Measurements from ENCODE around the gene SNAPC1. TPM values are rescaled to one million over a fixed set of nuclear protein-coding genes. Genes with fewer than 3 reads are reported as not detected.
A peak's percentile ranks its signal among the peaks of the same experiment; 100 is the strongest.

SNAPC1 gene
- polyA plus RNA-seq, 3 donors: 2.1 to 3.2 (median 2.9) TPM

DNA sequence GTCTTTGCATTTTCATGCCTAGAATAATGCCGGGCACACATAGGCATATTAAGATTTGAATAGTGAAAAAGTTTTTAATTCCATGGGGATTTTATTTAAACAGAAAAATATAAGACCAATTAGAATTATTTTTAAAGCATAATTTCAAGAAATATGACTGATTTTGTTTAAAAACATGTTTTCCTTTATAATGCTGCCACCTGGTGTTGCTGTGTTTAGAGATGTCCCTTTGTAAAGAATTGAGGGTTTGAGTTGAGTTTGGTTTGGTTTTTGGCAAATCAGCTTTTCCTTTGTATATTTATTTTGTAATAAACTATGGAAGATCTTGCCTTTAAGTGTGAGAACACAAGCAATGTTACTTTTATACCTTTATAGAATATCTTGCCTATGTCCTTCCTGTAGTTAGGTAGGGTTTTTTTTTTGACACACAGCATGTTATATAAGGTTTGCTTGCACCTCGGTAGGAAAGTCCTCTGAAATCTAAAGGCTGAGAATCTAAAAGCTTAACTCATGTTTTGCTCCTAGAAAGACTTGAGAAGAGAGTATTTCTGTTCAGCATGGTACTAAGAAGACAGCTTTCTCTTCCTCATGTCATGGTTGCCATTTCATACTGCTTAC lies 31.4 kb upstream of the SNAPC1 start:
- Mint-ChIP-seq H3K27ac (peak overlapping the region in 2 of 7 donors; percentile 30 to 37), H3K9me3 (peaks cover 0 to under 1% (median 0%) of the 10 kb centered on the region in 7 donors), H3K4me1 (peaks cover 3% of the 10 kb centered on the region), H3K27me3 (ENCODE audit: low read depth in 3 of 3) (peaks cover 0 to 2% (median 0%) of the 10 kb centered on the region in 3 donors), H3K36me3 (peaks cover 95% of the 10 kb centered on the region in 2 donors), H3K4me3 (no peak overlapping the region)
- Histone ChIP-seq H3K4me2 (replicated peaks; ENCODE audit: extremely low read depth, low read length, poor library complexity, severe bottlenecking) (no peak overlapping the region), H3K27me3 (ENCODE audit: control insufficient read depth in 2 of 2, insufficient read depth in 2 of 2, low read length in 2 of 2) (no peaks in the 10 kb centered on the region), H3K4me1 (ENCODE audit: control insufficient read depth in 1 of 2, insufficient read depth in 2 of 2, low read length in 2 of 2) (no peaks in the 10 kb centered on the region), H4K20me1 (ENCODE audit: insufficient read depth, low read length) (peaks cover 91% of the 10 kb centered on the region), H3K9ac (ENCODE audit: insufficient read depth, low read length, poor library complexity, severe bottlenecking) (no peak overlapping the region), H2AFZ (ENCODE audit: insufficient read depth, low read depth, low read length, poor library complexity, severe bottlenecking) (no peak overlapping the region), H3K27ac (ENCODE audit: low read depth in 1 of 2, low read length in 2 of 2) (no peak overlapping the region), H3K79me2 (ENCODE audit: insufficient read depth, low read length) (peaks cover 3% of the 10 kb centered on the region), H3K9me3 (replicated peaks in 1 of 2; ENCODE audit: control insufficient read depth in 1 of 2, insufficient read depth in 1 of 2, low read length in 2 of 2) (no peaks in the 10 kb centered on the region), H3K36me3 (replicated peaks in 1 of 2; ENCODE audit: control insufficient read depth in 1 of 2, insufficient read depth in 2 of 2, low read length in 2 of 2) (peaks cover 83 to 100% of the 10 kb centered on the region in 2 donors), H3K4me3 (replicated peaks in 1 of 3; ENCODE audit: low read depth in 2 of 3, low read length in 3 of 3) (no peak overlapping the region)
- TF ChIP-seq, protein P1, sequence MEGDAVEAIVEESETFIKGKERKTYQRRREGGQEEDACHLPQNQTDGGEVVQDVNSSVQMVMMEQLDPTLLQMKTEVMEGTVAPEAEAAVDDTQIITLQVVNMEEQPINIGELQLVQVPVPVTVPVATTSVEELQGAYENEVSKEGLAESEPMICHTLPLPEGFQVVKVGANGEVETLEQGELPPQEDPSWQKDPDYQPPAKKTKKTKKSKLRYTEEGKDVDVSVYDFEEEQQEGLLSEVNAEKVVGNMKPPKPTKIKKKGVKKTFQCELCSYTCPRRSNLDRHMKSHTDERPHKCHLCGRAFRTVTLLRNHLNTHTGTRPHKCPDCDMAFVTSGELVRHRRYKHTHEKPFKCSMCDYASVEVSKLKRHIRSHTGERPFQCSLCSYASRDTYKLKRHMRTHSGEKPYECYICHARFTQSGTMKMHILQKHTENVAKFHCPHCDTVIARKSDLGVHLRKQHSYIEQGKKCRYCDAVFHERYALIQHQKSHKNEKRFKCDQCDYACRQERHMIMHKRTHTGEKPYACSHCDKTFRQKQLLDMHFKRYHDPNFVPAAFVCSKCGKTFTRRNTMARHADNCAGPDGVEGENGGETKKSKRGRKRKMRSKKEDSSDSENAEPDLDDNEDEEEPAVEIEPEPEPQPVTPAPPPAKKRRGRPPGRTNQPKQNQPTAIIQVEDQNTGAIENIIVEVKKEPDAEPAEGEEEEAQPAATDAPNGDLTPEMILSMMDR (IDR thresholded peaks at IDR 0.05): peak; percentile 47
- intact Hi-C loops (cut with micrococcal nuclease): no loop called here
- no CpG with 5 or more reads among the region's 2 CpGs for WGBS (ENCODE audit: insufficient coverage)
- no peak for DNase-seq

DNA sequence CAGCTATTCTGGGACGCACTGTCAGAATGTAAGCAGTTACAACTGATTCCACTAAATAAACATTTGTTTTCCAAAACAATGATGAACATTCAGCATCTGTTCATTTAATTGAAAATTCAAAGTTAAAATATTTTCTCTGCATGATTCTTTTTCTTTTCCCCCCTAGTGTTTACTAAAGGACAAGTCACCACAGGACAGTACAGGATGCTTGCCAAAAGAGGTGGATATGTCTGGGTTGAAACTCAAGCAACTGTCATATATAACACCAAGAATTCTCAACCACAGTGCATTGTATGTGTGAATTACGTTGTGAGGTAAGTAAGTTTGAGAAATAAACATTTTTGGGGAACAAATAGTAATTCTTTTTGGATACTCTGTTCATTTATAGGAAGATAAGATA lies 28.2 kb upstream of the SNAPC1 start:
- DNase-seq: no peak
- Histone ChIP-seq H3K27me3 (ENCODE audit: control insufficient read depth in 2 of 2, insufficient read depth in 2 of 2, low read length in 2 of 2) (no peaks in the 10 kb centered on the region), H4K20me1 (ENCODE audit: insufficient read depth, low read length) (peaks cover 87% of the 10 kb centered on the region), H3K27ac (ENCODE audit: low read depth in 1 of 2, low read length in 2 of 2) (no peak overlapping the region), H2AFZ (ENCODE audit: insufficient read depth, low read depth, low read length, poor library complexity, severe bottlenecking) (no peak overlapping the region), H3K4me3 (replicated peaks in 1 of 3; ENCODE audit: low read depth in 2 of 3, low read length in 3 of 3) (no peak overlapping the region), H3K36me3 (replicated peaks in 1 of 2; ENCODE audit: control insufficient read depth in 1 of 2, insufficient read depth in 2 of 2, low read length in 2 of 2) (peaks cover 85 to 99% of the 10 kb centered on the region in 2 donors), H3K4me1 (ENCODE audit: control insufficient read depth in 1 of 2, insufficient read depth in 2 of 2, low read length in 2 of 2) (peaks cover 0 to 8% of the 10 kb centered on the region in 2 donors), H3K9me3 (replicated peaks in 1 of 2; ENCODE audit: control insufficient read depth in 1 of 2, insufficient read depth in 1 of 2, low read length in 2 of 2) (no peaks in the 10 kb centered on the region), H3K4me2 (replicated peaks; ENCODE audit: extremely low read depth, low read length, poor library complexity, severe bottlenecking) (no peak overlapping the region), H3K9ac (ENCODE audit: insufficient read depth, low read length, poor library complexity, severe bottlenecking) (no peak overlapping the region), H3K79me2 (ENCODE audit: insufficient read depth, low read length) (peaks cover 15% of the 10 kb centered on the region)
- intact Hi-C loops (cut with micrococcal nuclease): no loop called here
- Mint-ChIP-seq H3K27me3 (ENCODE audit: low read depth in 3 of 3) (peaks cover 0 to 2% (median 0%) of the 10 kb centered on the region in 3 donors), H3K4me1 (peaks cover 4% of the 10 kb centered on the region), H3K4me3 (no peak overlapping the region), H3K27ac (no peak overlapping the region), H3K9me3 (peaks cover 0 to 4% (median 0%) of the 10 kb centered on the region in 7 donors), H3K36me3 (peaks cover 91 to 95% of the 10 kb centered on the region in 2 donors)
- TF ChIP-seq, protein P1 (IDR thresholded peaks at IDR 0.05): no peak
- WGBS (ENCODE audit: insufficient coverage): no CpG with 5 or more reads among the region's 2 CpGs

Measured in CD14-positive monocyte (primary cell).